Hepatocyte (in vitro differentiated cells): ENCODE measurements around the gene DGKG.

Experiments used
- CTCF ChIP-seq: fragments of 200-600 bp; sonication (generic); IDR thresholded peaks from 2 replicates; pipeline ENCODE4 v1.5.1; 2016; ENCODE audit warnings: antibody characterized with exemption, mild to moderate bottlenecking; ENCODE audit not compliant: poor library complexity
- EZH2 ChIP-seq: fragments of 200-600 bp; sonication (generic); IDR thresholded peaks from 2 replicates; pipeline ENCODE4 v1.6.1; 2016; ENCODE audit warnings: antibody characterized with exemption, mild to moderate bottlenecking, borderline replicate concordance

GRCh38 chr3:186236357-186237020 is 125.5 kb downstream of the DGKG start:
- TF ChIP-seq CTCF (no peak), EZH2 (no peak)
